Kidney capillary endothelial cell (primary cell): ENCODE data around the gene NAV3.

Experiments used
- DNase-seq: peaks from one replicate; pipeline ENCODE4 v3.0.0-alpha.2; 2018; ENCODE audit warnings: low spot score

Gene NAV3

DNA sequence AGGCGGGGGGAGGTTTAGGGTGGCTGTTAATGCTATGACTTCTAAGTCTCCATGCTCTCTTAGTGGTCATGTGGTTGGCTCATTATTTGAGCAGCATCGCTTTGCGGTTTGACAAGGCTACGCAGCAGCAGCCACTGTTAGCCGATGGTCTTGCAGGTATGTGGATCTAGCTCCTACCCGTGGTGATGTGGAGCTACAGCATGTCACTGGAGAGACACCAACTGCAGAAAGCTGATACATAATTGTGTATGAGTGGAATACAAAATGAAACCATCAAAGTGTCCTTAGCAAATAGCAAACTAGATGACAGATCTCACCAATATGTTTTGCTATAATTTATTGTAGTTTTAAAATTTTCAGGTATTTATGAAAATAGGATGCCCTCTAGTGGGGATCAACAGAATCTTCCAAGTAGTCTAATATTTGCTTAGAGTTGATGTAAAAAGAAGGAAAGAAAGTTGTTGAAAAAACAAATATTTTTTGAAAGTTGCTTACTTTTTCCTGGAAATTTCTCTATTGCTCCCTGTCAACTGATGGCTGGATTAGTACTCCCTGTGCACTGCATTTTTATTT lies 94.9 kb downstream of the NAV3 start:
- peak; percentile 88 for DNase-seq

DNA sequence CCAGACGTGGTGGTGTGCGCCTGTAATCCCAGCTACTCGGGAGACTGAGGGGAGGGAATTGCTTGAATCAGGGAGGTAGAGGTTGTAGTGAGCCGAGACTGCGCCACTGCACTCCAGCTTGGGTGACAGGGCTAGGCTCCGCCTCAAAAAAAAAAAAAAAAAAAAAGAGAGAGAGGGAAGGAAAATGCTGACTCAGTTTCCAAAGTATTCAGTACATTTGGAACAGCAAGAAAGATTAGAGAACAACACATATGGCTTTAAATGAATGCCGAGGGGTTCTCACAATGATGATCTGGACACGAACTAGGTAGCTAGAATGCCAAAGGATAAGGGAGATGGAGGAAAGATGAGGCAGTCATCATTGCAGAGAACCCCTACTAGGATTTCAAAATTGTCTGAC lies 97.4 kb downstream of the NAV3 start:
- DNase-seq: no peak

DNA sequence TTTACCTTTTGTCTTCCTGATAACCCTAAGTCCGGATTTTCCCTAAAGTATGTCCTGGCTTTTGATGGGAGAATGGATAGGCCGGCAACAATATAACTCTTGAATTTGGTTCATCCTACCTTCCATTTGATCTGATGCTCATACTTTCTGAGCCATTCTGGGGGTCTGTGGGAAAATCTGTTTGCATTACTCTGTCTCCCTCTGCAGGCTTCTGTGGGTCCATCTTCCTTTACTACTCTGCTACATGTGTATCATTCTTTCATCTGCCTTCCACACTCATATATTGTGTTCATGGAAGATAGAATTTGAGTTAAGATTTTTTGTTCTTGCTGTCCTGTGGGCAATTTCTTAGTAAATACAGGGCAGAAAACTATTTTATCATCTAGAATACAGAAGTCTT lies 101.5 kb downstream of the NAV3 start:
- DNase-seq: no peak

DNA sequence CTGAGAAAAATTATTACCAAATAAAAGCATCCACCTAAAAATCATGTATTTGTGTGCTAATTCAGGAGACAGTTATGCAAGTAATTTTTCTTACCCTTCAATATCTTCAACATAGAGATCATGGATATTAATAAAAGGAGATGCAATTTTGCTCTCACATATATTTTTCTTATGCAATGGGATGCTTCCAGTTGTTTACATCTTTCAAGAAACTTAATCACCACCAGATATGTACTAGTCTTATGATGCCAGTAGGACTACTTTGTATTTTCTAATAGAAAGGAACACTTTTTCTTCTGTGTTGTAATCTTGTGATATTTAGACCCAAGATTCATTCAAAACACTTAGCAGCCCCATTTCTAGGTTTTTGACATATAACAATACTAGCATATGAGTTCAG lies 107.6 kb downstream of the NAV3 start:
- no peak for DNase-seq

DNA sequence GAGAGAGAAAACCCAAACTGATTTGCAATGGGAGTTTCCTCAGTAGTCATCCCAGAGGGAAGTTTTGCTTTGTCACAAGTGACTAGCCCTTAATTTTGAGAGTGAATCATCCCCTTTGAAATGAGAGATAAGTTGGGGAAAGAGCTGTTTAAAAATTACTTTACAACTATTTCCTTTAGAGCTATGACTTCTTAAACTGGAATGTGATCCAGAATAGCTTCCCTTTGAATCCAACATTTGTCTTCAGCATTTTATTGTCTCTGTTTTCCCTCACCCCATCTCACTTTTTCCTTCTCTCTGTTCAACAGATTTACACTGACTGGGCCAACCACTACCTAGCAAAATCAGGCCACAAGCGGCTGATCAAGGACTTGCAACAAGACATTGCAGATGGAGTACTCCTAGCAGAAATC lies 109.3 kb downstream of the NAV3 start:
- DNase-seq: peak; percentile 88

DNA sequence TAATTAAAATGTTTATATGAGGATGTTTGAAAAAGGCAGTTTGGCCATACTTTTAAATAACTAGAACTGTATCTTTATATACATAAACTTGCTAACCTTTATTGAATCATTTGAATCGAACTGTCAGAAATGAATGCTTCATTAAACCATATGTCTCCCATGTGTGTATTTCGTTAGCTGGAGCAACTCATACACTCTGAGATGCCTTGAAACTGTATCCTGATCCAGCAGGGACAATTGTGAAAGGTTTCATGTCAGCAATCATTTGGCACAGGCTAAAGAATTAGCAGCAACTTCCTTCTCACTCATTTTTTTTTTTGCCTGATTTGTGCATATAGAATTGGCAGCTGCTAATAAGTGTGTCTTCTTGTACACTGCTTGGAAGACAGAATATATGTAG lies 109.9 kb downstream of the NAV3 start:
- peak; percentile 36 for DNase-seq

DNA sequence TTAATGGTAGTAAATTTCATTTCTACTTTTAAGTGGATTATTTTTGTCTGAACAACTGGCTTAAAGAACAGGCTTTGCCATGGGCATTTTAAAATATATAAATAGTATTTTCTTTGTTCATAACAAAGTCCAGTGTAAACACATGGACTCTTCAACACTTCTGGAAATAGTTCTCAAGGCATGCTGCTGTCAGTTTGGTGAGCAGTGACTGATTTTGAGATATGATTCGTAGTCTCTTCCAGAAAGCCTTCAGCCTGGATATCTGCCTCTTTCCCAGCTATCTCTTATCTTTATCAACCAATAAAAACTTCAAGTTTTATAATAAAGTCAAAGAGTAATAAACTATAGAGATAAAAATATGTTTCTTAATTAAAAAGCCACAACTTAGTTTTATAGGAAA lies 110.7 kb downstream of the NAV3 start:
- DNase-seq: peak; percentile 22

DNA sequence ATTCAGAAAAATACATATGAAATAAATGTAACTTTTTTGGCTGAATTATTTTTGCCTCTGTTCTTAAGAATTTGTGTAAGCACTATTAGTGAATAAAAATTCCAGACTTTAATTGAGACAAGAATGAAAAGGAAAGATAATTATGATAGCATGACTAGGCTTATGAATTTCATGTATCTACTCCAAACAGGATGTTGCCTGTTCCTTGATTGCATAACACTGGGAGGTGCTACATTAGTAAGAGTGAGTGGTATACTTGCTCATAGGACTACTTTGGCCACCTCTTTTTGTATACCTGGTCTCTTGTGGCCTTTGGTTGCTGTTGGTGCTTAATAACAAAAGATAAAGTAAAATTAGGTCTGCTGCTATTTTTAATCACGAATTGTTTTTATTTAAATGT lies 112.8 kb downstream of the NAV3 start:
- peak; percentile 38 for DNase-seq

DNA sequence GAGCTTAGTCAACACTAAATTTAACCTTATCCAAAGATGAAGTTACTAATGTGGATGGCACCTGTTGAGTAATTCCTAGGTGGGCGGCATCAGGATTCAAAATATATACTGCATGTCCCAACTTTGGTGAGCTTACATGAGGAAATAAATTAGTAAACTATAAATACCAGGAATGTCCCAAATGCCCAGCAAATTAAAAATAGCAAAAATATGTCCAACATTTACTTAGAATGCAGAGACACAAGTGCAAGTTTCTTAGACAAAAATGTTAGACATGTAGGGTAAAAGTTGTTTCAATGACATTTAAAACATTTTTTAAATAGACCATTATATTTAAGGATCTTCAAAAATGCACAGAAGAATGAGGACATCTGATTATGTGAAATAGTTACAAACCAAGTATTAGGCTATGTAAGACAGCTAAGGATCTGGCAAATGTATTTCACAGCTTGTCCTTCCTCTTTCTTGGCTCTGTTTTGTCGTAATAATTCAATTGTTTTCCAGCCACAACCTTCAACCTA lies 115.9 kb downstream of the NAV3 start:
- DNase-seq: no peak

DNA sequence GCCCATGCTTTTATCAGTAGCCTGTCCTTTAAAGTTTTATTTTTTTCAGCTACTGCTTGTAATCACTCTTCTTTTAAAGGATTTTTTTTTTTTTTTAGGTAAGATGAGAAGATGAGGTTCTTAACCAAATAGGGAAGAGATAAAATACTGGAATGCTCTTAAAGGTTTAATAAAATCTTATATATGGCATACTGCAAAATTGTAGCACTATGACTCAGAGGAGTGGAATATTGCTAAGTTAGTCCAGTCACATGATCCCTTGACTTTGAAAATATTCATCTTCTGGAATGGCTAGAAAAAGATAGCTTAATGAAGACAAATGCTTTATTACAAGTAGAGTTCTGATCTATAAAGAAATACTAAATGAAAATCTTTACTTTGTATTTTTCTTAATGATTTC lies 116.6 kb downstream of the NAV3 start:
- DNase-seq: peak; percentile 27

DNA sequence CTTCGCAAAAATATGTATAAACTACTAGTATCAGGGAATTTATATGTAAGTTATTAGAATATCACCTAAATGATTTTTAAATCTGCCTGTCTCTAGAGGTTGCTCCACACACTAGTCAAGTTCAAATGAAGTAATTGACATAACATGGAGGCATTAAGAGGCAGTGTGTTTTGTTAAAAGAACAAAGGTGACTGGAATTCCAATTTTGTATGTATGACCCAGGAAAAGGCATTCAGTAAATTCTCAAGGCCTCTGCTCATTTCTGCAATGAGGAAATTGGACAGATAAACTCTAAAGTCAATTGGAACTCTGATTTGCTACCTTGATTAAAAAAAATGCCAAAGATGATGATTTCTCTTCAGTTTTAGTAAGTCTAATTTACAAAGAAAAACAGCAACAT lies 117.1 kb downstream of the NAV3 start:
- DNase-seq: no peak

DNA sequence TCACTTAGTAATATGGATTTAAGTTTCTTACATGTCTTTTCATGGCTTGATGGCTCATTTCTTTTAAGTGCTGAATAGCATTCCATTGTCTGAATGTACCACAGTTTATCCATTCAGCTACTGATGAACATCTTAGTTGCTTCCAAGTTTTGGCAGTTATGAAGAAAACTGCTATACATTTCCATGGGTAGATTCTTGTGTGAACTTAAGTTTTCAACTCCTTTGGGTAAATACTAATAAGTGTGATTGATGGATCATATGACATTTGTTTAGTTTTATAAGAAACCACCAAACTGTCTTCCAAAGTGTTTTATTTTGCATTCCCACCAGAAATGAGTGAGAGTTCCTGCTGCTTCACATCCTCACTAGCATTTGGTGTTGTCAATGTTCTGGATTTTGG lies 119.2 kb downstream of the NAV3 start:
- no peak for DNase-seq

DNA sequence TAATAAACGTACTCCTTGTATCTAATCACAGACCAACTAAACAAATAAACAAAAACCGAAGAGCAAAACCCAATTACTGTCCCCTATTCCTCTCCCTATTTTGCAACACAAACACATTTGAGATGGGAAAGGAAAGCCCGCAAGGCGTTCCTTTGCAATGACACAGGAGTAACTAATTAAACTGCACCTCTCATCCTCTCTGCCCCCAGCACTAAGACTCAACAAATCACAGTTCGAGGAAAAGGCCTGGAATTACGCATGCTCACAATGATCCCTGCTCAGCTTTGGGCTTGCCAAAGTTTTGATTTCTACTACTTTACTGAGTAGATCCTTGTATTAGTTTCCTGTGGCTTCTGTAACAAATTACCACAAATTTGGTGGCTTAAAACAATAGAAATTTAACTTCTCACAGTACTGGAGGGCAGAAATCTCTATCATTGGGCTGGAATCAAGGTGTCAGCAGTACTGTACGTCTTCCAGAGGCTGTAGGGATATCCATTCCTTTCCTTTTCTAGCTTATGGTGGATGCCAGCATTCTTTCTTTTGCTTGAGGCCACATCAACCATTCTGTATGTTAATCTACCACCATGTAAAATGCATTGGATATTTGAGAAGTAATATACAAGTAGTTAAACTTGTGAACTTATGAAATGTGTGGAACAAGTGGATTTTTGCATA lies 123.0 kb downstream of the NAV3 start:
- no peak for DNase-seq

DNA sequence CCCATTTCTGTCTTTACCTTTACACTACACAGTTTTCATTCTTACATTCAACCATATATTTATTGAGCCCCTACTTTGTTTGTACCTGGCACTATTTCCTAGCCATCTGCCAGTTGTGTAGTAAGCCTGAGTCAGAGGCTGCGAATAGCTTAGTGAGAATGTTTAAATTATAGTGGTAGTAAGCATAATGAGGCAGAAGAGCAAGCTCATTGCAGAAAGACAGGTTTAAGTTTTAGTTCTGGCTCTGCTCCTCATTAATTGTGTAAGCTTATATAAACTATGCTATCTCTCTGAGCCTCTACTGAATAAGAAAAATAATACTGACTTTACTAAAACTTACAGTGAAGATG lies 123.5 kb downstream of the NAV3 start:
- DNase-seq: peak; percentile 33

DNA sequence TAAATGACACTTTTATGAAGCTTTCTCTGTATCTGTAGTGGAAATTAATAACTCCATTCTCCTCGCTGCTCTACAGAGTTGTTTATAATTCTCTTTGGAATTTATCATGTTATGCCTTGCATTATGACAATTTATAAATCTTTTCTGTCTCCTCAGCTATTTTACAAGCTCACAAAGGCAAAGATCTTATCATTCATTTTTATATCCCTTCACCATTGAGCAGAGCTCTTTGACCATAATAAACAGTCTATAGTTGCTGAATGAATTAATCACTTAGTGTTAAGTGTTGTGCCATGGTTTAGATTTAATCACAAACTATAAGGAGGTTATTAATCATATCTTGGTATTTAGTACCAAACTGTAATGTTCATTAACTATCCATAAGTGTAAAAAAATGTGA lies 126.4 kb downstream of the NAV3 start:
- DNase-seq: no peak

DNA sequence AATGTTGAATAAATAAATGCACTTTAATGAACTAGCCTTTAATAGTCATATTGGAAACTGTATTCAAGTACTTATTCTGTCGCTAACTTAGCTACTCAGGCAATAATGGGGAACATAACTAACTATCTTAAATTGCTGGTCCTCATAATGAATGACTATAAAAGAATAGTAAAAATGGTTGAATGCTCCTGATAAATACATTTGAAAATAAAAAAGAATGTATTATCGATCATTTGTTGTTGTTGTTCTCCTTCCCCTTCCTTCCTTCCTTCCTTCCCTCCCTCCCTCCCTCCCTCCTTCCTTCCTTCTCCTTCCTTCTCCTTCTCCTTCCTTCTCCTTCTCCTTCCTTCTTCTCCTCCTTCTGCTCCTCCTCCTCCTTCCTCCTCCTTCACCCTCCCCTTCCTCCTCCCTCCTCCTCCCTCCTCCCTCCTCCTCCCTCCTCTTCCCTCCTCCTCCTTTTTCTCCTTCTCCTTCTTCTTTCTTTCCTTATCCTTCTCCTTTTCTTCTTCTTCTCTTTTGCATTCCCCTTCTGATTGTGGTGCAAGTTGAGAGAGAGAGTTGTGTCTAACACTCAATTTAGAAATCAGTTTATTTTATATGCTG lies 133.0 kb downstream of the NAV3 start:
- DNase-seq: no peak

DNA sequence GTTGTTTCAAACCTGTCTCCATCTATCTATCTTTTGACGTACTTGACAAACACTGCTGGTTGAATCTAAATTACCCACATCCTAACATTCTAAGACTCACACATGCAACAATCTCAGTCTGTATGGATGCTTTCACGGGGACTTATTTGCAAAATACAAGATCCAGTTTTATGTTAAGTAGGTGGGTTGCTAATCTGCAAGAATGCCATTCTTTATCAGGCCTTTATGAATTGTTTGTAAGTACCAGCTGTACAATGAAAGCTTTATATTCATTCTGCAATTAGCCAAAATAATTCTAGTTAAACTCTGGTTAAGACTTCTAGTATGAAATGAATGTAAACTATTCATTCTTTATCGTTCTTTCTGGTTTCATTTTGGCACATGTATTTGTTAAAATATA lies 135.1 kb downstream of the NAV3 start:
- DNase-seq: no peak

DNA sequence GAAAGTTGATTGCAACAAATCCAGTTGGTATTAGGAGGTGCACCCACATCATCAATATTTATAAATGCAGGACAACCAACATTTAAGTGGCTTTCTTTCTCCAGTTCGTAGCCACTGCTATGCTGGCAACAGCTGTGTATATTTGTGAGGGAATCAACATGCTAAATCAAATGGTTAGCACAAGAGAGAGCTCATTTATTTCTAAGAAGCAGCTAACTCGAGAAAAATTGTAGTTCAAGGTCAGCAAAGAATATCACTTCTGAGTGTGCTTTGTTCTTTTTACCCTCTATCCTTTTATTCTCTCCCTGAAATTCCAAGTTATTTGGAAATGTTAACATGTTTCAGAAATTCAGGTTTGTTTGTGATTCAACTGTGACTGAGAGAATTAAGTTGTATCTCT lies 137.3 kb downstream of the NAV3 start:
- DNase-seq: no peak

DNA sequence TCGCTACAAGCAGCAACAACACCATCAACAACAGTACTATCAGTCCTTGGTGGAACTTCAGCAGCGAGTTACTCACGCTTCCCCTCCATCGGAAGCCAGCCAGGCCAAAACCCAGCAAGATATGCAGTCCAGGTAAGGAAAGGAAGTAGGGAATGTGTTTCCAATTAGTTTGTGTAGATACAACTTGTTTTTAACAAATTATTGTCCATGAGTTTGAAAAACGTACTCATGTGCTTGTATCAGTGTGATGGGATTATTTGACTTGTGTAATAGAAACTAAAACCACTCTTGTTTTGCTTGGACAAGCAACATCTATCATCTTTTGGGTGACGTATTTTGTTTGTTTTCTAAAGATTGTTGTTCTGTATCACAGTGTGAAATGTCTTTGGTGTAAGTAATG lies 137.9 kb downstream of the NAV3 start:
- no peak for DNase-seq

DNA sequence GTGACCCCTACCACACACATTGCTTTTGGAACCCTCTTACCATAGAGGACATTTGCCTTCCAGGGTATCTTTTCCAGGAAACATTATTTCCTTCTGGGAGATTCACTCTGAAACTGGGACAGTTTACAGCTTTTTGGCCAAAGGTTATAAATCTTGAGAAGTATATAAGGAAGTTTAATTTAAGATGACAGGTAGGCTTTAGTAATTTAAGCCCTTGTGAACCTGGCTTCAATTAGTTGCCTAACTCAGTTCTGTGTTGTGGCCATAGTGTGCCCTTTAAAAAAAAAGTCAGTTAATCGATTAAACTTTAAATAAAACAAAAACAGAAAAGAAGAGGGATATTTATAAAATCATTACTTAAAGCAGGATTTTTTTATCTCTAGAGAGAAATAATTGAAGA lies 142.9 kb downstream of the NAV3 start:
- no peak for DNase-seq

DNA sequence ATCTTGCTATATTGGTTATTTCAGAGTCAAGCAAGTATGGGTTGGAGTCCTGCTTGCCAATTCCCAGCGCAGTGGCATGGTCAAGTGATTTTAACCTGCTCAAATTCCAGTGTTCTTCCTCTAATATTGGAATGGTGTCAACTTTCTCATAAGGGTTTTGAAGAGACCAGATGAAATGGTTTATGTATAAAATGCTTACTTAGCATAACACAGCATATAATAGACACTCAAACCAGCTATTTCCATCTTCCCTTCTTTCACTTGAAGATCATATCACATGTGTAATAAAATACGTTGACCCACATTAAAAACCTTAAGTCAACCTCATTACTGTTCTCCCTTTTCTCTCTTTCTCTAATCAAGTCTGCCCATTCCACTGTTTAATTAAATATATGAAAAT lies 144.0 kb downstream of the NAV3 start:
- no peak for DNase-seq

DNA sequence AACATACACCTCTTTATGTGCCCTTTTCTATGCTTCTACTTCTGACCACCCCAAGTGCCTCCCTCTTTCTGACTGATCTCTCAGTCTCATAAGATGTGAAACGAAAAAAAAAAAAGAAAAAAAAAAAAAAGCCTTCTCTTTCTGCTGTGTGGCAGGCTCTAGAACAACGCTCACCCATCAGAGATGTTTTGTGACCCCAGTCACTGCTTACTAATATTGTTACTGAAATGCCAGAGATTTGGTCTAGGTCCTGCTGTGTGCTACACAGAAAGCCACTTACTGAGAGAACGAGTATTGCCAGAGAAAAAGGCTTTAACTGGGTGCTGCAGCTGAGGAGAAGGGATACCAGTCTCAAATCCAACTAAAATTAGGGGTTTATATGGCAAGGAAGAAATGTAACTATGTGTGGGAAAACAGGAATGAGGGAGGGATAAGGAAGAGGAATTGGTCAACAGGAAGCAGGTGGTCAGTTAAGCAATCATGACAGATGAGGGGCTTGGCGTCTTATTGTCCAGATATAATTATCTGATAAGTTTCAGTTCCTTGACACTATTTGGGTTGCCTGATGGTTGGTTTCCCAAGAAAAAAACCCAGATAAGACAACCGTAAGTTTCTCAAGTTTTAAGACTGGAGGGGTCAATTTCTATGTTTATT lies 149.0 kb downstream of the NAV3 start:
- DNase-seq: no peak

DNA sequence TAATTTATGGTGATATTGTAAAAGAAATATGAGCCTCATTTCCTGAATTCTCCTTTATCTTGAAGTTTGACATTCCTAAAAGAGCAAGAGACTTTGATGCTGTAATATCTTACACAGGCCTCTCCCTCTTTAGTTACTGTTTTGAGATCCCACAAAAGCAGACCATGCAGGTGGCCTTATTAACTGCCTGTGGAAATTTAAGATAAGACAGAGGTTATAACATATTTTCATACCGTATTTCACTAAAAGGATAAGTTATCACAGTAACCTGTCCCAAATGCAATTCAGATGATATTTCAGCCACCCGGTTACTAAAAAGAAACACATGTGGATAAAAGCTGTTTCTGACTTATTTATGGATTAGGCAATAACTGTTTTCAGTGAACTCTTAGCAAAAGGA lies 150.1 kb downstream of the NAV3 start:
- DNase-seq: no peak
